ENCODE data around the gene CKAP2.

CKAP2 gene

DNA sequence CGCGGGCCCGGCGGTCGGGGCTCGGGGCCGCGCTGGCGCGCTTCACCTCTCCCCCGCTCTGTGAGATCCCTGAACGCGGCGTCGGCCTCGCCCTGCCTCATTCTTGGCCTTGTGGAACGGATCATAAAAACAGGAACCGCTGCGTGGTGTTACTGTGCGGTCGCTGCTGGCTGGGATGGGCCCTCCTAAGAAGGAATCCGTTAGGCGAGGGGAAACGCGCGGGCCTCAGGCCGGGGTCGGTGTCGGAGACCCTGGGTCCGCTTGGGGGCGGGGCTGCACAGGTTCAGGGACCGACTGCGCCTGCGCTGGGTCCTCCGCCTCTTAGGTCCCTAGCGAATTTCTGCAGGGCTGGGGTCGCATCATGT is 381 bp downstream of the CKAP2 start:
- H3K9me3 ChIP-seq (ENCODE audit: control insufficient read depth, insufficient read depth, low read depth, low read length) = no peaks in the 10 kb centered on the region
- H3K27ac ChIP-seq (ENCODE audit: extremely low read depth, low read depth, low read length) = peak overlapping the region; percentile 86
- ChIA-PET CTCF (interaction anchor here (0.8 kb wide), 1 partner anchor 10 kb away, joined by 4 read pairs; no protein-coding TSS in a partner anchor), POLR2A (no interaction called here)
- peaks cover 8% of the 10 kb centered on the region; the same call in 1 of the 2 replicates for H3K4me1 ChIP-seq (ENCODE audit: control insufficient read depth, insufficient read depth, low read length)
- peaks cover 38 to 41% of the 10 kb centered on the region in 2 experiments for H3K36me3 ChIP-seq (ENCODE audit: control insufficient read depth in 2 of 2, insufficient read depth in 1 of 2, low read length in 2 of 2)
- peak overlapping the region; percentile 98 for H3K4me3 ChIP-seq (ENCODE audit: low read depth, low read length)
- TF ChIP-seq ZNF10 (tag by site-specific recombination; IDR thresholded peaks at IDR 0.05) (0 out of 2 replicates have a peak, but pooled peaks have one; percentile 24), ZNF843 (tag by site-specific recombination; IDR thresholded peaks at IDR 0.05) (no peak), ZNF621 (tag by site-specific recombination; IDR thresholded peaks at IDR 0.05) (no peak), ZNF341 (tag by site-specific recombination; IDR thresholded peaks at IDR 0.05; ENCODE audit: low read depth) (0 out of 2 replicates have a peak, but pooled peaks have one; percentile 2), ZNF335 (tag by site-specific recombination; conservative IDR thresholded peaks at IDR 0.05) (peak; percentile 71), ZNF24 (tag by site-specific recombination; IDR thresholded peaks at IDR 0.05) (no peak), ZNF266 (tag by site-specific recombination; IDR thresholded peaks at IDR 0.05; ENCODE audit: low read depth) (no peak), KLF7 (tag by site-specific recombination; IDR thresholded peaks at IDR 0.05; ENCODE audit: borderline replicate concordance) (no peak), ZBTB48 (tag by site-specific recombination; IDR thresholded peaks at IDR 0.05) (peak; percentile 84), ZNF146 (tag by site-specific recombination; IDR thresholded peaks at IDR 0.05) (no peak), ZNF660 (tag by site-specific recombination; IDR thresholded peaks at IDR 0.05) (0 out of 2 replicates have a peak, but pooled peaks have one; percentile 22), ZNF16 (tag by site-specific recombination; IDR thresholded peaks at IDR 0.05; ENCODE audit: low read depth) (no peak), ZNF426 (tag by site-specific recombination; IDR thresholded peaks at IDR 0.05) (no peak), KLF10 (tag by site-specific recombination; IDR thresholded peaks at IDR 0.05) (no peak), ZNF513 (tag by site-specific recombination; IDR thresholded peaks at IDR 0.05) (no peak), ZNF37A (tag by site-specific recombination; IDR thresholded peaks at IDR 0.05) (no peak), ZFHX2 (tag by site-specific recombination; conservative IDR thresholded peaks at IDR 0.05) (no peak), ZNF473 (tag by site-specific recombination; IDR thresholded peaks at IDR 0.05) (no peak), ZXDB (tag by site-specific recombination; IDR thresholded peaks at IDR 0.05) (no peak), KLF9 (tag by site-specific recombination; IDR thresholded peaks at IDR 0.05; ENCODE audit: low read depth) (peak; percentile 79), ZNF561 (tag by site-specific recombination; IDR thresholded peaks at IDR 0.05; ENCODE audit: borderline replicate concordance) (peak; percentile 75; the same call in 1 of the 2 replicates), ZBTB21 (tag by site-specific recombination; IDR thresholded peaks at IDR 0.05) (no peak)
- TF ChIP-seq, protein P1, sequence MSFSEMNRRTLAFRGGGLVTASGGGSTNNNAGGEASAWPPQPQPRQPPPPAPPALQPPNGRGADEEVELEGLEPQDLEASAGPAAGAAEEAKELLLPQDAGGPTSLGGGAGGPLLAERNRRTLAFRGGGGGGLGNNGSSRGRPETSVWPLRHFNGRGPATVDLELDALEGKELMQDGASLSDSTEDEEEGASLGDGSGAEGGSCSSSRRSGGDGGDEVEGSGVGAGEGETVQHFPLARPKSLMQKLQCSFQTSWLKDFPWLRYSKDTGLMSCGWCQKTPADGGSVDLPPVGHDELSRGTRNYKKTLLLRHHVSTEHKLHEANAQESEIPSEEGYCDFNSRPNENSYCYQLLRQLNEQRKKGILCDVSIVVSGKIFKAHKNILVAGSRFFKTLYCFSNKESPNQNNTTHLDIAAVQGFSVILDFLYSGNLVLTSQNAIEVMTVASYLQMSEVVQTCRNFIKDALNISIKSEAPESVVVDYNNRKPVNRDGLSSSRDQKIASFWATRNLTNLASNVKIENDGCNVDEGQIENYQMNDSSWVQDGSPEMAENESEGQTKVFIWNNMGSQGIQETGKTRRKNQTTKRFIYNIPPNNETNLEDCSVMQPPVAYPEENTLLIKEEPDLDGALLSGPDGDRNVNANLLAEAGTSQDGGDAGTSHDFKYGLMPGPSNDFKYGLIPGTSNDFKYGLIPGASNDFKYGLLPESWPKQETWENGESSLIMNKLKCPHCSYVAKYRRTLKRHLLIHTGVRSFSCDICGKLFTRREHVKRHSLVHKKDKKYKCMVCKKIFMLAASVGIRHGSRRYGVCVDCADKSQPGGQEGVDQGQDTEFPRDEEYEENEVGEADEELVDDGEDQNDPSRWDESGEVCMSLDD (tag by site-specific recombination; IDR thresholded peaks at IDR 0.05) = no peak
- TF ChIP-seq, protein P2, sequence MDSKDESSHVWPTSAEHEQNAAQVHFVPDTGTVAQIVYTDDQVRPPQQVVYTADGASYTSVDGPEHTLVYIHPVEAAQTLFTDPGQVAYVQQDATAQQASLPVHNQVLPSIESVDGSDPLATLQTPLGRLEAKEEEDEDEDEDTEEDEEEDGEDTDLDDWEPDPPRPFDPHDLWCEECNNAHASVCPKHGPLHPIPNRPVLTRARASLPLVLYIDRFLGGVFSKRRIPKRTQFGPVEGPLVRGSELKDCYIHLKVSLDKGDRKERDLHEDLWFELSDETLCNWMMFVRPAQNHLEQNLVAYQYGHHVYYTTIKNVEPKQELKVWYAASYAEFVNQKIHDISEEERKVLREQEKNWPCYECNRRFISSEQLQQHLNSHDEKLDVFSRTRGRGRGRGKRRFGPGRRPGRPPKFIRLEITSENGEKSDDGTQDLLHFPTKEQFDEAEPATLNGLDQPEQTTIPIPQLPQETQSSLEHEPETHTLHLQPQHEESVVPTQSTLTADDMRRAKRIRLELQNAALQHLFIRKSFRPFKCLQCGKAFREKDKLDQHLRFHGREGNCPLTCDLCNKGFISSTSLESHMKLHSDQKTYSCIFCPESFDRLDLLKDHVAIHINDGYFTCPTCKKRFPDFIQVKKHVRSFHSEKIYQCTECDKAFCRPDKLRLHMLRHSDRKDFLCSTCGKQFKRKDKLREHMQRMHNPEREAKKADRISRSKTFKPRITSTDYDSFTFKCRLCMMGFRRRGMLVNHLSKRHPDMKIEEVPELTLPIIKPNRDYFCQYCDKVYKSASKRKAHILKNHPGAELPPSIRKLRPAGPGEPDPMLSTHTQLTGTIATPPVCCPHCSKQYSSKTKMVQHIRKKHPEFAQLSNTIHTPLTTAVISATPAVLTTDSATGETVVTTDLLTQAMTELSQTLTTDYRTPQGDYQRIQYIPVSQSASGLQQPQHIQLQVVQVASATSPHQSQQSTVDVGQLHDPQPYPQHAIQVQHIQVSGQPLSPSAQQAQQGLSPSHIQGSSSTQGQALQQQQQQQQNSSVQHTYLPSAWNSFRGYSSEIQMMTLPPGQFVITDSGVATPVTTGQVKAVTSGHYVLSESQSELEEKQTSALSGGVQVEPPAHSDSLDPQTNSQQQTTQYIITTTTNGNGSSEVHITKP (tag by site-specific recombination; IDR thresholded peaks at IDR 0.05) = no peak
- TF ChIP-seq, protein P3, sequence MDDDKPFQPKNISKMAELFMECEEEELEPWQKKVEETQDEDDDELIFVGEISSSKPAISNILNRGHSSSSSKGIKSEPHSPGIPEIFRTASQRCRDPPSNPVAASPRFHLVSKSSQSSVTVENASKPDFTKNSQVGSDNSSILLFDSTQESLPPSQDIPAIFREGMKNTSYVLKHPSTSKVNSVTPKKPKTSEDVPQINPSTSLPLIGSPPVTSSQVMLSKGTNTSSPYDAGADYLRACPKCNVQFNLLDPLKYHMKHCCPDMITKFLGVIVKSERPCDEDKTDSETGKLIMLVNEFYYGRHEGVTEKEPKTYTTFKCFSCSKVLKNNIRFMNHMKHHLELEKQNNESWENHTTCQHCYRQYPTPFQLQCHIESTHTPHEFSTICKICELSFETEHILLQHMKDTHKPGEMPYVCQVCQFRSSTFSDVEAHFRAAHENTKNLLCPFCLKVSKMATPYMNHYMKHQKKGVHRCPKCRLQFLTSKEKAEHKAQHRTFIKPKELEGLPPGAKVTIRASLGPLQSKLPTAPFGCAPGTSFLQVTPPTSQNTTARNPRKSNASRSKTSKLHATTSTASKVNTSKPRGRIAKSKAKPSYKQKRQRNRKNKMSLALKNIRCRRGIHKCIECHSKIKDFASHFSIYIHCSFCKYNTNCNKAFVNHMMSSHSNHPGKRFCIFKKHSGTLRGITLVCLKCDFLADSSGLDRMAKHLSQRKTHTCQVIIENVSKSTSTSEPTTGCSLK (tag by site-specific recombination; IDR thresholded peaks at IDR 0.05) = no peak
- TF ChIP-seq, protein P4, sequence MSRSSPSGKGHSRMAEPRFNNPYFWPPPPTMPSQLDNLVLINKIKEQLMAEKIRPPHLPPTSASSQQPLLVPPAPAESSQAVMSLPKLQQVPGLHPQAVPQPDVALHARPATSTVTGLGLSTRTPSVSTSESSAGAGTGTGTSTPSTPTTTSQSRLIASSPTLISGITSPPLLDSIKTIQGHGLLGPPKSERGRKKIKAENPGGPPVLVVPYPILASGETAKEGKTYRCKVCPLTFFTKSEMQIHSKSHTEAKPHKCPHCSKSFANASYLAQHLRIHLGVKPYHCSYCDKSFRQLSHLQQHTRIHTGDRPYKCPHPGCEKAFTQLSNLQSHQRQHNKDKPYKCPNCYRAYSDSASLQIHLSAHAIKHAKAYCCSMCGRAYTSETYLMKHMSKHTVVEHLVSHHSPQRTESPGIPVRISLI (tag by site-specific recombination; IDR thresholded peaks at IDR 0.05) = no peak
- TF ChIP-seq, protein P5, sequence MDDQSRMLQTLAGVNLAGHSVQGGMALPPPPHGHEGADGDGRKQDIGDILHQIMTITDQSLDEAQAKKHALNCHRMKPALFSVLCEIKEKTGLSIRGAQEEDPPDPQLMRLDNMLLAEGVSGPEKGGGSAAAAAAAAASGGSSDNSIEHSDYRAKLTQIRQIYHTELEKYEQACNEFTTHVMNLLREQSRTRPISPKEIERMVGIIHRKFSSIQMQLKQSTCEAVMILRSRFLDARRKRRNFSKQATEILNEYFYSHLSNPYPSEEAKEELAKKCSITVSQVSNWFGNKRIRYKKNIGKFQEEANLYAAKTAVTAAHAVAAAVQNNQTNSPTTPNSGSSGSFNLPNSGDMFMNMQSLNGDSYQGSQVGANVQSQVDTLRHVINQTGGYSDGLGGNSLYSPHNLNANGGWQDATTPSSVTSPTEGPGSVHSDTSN (CRISPR knock-in tag; IDR thresholded peaks at IDR 0.05) = no peak

Measured in HEK293 (cell line).